Activated CD4-positive, alpha-beta T cell treated with anti-CD3 and anti-CD28 coated beads for 1 hour (primary cell): ENCODE results near the gene HOXD3.

Source experiments
- DNase-seq: peaks from one replicate; pipeline ENCODE4 v3.0.0-alpha.2; 2020

Gene HOXD3

DNA sequence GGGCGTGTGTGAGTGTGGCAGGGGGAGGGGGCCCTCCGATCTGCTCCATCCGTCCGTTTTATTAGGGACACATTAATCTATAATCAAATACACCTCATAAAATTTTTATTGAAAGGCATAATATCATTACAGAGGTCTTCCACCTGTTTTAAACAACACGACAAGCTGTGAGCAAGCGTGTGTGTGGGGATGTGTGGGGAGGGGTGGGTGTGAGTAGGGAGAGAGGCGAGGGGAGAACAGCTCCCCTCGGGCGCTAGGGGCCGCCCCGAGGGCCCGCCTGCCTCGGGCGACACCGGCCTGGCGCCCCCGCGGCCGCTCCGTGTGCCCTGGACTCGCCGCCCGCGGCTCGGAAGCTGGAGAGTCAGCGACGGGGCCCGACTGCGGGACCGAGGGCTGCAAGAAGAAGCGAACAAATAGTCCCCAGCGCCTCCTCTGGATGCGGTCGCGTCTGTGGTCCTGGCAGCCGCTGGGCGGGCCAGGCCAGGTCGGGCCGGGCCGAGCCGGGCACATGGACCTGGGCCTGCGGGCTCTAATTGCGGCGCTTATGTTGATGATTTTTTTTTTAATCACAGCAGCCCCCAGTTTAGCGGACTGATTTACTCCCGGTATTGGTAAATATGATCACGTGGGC is 34.9 kb upstream of the HOXD3 start:
- no peak for DNase-seq

DNA sequence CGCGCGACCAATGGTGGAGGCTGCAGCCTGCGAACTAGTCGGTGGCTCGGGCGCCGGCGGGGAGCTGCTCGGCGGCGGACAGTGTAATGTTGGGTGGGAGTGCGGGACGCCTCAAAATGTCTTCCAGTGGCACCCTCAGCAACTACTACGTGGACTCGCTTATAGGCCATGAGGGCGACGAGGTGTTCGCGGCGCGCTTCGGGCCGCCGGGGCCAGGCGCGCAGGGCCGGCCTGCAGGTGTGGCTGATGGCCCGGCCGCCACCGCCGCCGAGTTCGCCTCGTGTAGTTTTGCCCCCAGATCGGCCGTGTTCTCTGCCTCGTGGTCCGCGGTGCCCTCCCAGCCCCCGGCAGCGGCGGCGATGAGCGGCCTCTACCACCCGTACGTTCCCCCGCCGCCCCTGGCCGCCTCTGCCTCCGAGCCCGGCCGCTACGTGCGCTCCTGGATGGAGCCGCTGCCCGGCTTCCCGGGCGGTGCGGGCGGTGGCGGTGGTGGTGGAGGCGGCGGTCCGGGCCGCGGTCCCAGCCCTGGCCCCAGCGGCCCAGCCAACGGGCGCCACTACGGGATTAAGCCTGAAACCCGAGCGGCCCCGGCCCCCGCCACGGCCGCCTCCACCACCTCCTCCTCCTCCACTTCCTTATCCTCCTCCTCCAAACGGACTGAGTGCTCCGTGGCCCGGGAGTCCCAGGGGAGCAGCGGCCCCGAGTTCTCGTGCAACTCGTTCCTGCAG is 34.3 kb upstream of the HOXD3 start, which contains the start of gene HOXD9:
Gene HOXD9 (plus strand): TSS at position 37 of the 728 bp plus-strand sequence. CDS start 50 bp downstream, at position 87.
- DNase-seq: no peak

DNA sequence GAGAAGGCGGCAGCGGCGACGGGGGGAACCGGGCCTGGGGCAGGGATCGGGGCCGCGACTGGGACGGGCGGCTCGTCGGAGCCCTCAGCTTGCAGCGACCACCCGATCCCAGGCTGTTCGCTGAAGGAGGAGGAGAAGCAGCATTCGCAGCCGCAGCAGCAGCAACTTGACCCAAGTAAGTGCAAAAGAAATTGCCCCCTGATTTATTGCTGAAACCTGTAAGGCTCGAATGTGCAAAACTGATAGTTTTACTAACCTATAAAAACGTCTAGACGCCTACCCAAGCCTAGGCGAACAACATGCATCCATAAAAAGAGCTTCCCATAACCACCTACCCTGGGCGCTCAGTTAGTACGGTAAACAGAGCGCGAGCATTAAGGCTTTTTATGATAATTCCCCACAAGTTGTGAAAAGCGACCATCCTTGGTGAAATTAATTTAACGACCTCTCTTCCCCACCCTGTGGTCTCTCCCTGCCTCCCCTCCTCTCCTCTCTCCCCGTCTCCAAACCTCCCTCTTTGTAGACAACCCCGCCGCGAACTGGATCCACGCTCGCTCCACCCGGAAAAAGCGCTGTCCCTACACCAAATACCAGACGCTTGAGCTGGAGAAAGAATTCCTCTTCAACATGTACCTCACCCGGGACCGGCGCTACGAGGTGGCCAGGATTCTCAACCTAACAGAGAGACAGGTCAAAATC is 33.5 kb upstream of the HOXD3 start:
- DNase-seq: no peak

DNA sequence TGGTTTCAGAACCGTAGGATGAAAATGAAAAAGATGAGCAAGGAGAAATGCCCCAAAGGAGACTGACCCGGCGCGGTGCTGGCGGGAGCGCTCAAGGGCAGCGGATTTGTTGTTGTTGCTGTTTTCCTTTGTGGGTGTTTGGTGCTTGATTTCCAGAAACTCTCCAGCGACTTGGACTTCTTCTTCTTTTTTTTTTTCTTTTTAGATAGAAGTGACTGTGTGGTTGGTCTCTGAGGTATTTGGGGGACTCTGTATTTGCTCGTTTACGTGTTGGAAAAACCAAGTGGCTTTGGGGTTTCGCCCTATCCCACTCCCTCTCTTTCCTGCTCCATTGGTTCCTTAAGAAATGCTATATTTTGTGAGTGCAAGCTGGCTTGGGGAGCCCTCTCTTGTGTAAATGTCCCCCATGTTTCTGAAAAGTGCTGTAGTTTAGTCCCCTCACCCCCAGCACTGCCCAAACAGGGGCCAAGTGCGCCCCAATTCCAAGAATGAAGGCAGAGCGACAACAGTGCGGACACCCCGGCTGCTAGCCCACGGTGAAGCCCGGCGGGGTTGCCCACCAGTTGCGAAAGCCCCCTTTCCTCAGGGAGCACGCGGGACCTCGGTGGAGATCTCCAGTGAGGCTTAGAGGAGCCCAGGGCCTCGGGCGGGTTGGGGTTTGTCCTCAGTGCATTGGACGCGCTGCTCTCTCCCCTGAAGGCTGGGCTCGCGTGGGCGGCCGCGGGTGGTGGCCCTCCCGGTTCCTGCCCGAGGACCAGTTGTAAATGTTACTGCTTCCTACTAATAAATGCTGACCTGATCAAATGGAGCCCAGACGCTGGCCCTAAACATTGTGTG is 32.8 kb upstream of the HOXD3 start:
- DNase-seq: no peak

DNA sequence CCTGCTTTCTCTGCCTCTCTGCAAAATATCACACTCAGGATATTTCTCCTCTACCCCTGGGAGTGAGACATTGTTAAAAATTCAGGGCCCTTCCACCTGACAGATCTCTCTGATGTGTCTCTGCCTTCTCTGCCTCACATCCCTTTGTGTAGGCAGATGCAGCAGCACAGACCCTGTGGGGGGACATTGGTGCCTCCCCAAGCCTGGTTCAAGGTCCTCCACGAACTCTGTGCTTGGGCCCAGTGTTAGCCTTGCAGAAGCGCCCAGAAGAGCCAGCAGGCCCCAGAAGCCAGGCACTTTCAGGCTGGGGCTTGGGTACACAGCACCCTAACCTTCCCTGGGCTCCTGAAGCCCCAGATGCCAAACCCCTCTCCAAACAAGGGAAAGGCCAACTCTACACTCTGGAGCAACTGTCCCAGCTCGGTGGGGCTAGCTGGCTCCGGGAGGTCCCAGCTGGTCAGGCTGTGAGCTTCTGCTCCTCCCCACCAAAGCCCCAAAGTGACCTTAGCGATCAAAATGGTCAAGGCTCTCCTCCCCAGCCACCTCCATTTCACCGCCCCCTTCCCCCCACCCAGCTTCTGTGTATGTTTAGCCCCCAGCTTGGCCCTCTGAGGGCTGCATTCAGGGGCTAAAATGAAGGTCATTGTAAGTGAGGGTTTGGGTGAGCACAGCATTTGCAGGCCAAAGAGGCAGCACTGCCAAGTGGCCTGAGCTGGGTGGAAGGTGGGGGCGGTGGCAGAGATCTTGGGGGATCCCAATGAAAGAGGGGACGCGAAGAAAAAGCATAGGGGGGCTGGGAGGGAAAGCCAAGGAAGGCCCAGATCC is 31.9 kb upstream of the HOXD3 start:
- no peak for DNase-seq

DNA sequence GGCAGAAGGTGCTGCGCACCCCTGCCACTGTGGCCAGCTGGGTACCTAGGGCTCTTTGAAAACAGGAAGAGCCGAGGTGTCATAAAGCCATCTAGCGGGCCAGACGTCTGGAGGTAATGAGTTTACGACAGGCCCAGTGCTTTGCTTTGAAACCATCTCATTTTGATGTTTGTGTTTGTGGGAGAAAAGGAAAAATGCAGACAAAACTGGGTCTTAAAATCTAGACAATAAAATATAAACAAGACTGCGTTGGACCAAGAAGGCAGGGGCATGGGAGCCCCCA is 31.4 kb upstream of the HOXD3 start:
- no peak for DNase-seq

DNA sequence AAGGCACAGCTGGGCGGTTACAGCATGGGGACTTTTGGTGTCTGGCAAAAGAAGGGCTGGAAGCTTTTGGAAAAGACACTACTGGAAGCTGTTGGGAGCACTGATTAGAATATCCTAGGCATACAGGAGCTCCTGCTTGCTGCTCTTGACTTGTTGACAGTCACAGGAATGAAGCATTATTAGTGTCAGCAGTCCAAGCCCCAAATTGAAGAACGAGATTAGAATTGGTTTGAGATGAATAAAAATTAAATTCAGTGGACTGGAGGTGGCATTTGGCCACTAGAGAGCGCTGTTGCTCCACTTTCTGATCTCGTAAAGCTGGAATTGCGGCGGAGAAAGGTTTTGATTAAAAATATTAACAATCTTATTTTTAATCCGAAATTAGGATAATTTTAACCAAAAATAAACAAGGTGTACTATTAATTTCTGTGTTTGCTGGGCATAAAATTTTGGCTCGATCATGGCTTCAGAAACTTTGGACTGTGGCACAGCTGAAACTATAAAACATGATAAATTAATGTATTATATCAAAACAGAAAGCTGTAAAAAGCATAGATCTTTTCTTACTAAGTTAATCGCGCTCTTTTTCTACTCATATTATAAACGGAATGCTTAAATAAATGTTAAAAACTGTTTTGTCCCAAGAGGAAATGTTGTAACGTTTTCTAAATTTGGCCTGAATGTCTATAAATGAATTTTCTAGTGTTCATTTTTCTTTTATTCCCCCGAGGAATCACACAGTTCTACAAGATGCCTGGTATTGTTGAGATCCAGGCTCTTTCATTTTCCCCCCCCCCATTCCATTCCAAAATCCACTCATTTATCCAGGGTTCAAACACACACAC is 30.0 kb upstream of the HOXD3 start:
- peak; percentile 50 for DNase-seq

DNA sequence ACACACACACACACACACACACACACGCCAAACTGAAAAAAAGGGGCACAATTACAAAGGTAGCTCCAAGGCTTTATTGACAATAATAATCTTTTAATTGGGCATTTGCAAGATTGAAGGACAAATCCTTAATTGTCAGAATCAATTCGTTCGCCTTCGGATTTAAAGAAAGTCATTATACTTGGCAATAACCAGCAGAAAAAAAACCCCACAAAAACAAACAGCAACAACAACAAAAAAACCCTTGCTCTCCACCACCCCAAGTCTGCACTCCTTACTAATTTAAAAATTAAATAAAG is 29.4 kb upstream of the HOXD3 start:
- no peak for DNase-seq

DNA sequence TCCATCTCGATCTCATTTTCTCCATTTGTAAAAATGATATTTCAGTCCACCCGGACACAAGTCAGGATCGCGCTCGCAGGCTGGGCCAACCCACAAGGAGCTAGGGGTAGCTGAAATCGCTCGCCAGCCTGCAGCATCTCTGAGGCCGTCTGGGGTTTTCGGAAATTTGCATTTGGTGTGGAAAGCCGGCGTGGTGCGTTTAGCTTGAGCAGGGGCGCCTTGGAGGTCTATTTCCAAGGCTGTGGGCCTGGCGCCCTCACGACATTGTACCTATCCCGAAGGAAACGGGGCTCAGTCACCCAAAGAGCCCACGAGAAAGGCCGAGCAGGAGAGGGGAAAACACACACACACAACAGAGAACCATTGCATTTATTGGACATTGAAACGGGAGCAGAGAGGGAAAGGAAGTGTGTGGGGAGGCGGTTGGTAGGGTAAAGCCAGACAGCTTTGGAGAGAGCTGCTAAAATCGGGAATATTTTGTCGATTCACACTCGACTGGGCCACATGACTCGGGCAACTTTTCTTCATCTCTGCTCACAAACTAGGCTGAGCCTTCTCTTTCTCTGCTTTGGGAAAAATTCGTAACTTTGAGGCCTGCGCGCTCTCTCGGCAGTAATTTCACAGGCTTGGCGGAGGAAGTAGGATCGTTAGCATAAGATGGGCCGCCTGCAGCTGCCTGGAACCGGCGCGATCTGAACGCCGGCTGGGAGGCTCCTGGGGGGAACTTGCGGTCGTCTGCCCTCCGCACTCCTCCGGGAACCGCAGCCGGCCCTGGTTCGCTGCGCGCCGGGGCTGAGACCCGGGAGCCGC is 28.7 kb upstream of the HOXD3 start:
- DNase-seq: no peak

DNA sequence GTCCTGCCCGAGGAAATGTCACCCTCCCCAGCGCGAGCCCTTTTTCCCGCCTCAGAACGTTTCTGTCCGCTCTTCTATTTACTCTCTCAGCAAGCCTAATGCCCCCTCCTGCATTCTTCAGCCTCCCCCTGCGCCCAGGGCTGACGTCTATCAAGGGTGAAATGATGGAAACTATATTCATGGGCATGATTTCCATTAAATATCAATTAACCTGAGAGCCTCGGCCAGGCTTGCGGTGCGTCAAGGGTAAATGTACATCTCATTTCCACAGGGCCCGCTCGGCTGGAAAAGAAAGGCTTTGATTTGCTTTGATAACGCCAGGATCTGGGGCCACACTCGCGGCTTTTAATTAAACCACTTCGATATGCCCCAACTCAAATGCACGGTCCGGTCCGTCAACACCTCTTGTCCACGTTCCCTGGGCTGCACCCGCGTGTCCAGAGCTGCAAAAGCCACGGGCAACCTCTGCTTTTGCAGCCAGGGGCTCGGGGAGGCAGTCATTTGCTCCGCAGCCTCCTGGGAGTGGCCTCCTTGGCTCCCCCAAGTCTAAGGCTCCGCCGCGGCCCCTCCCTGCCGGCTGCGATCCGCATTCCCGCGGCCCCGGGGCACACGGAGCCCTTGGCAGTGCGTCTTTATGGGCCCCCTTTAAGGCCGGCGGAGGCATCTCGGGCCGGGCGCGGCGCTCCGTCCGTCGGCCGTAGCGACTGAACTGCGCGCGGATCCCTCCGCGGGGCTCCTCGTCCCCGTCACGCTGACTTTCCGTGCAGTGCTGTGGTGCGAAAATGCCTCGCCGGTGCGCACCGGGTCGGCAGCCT is 27.9 kb upstream of the HOXD3 start, which contains the start of gene HOXD8:
Gene HOXD8 (plus strand): TSS at position 724 of the 815 bp plus-strand sequence. CDS start 662 bp downstream, outside the sequence.
- DNase-seq: no peak

DNA sequence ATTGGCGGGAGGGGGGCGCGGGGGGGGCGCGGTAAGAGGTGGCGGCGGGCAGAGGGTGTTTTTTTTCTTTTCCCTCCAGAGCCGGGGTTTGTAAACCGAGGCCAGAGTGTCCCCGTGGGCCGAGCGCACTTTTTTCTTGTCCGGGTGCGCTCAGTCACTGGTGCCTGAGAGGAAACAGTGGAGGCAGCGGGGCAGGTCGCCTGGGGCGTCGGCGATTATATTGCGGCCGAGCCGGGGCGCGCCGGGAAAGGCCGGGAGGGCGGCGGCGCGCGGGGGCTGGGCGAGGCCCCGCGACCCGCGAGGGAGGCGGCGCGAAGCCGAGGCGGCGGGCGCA is 27.3 kb upstream of the HOXD3 start:
- DNase-seq: no peak

DNA sequence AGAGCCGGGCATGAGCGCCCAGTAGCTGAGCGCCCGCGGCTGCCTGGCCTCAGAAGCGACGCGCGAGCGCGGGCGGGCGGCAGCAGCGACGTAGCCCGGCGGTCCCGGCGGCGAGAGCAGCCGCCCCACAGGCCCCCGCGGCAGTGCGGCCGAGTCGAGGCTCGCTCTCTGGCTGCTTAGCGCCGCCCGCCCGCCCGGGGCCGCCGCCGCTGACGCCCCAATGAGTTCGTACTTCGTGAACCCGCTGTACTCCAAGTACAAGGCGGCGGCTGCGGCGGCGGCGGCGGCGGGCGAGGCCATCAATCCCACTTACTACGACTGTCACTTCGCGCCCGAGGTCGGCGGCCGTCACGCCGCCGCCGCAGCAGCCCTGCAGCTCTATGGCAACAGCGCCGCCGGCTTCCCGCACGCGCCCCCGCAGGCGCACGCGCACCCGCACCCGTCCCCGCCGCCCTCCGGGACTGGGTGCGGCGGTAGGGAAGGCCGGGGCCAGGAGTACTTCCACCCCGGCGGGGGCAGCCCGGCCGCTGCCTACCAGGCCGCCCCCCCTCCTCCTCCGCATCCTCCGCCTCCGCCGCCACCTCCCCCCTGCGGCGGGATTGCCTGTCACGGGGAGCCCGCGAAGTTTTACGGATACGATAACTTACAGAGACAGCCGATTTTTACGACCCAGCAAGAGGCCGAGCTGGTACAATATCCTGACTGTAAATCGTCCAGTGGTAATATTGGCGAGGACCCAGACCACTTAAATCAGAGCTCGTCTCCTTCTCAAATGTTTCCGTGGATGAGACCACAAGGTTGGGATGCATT is 26.8 kb upstream of the HOXD3 start:
- no peak for DNase-seq

DNA sequence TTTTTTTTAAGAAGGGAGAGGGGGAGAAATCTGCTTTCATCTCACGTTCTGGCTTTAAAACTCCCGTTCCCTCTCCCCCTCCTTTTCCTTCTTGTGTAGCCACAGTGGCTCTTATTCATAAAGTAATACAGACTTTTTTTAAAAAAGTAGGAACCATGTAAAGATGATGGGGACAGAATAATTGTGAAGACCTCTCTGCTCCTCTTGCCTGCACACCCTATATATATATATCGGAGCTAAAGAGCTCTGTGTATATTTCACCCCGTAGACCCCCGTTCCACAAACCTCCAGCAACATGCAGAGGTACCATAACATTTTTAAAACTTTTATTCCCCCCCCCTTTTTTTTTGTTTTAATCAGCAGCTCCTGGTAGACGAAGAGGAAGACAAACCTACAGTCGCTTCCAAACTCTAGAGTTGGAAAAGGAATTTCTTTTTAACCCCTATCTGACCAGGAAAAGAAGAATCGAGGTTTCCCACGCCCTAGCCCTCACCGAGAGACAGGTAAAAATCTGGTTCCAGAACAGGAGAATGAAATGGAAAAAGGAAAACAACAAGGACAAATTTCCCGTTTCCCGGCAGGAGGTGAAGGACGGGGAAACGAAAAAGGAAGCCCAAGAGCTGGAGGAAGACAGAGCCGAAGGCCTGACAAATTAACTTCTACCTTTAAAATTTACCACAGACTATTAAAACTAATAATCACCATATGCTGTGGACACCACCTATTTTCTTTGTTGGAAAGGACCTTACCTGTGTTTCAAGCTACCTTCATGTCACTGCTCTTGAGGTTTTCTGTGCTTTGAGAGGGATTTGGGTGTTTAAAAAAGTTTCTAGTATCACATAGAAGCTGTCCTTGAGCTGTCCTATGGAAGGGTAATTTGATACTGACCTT is 25.9 kb upstream of the HOXD3 start:
- no peak for DNase-seq

DNA sequence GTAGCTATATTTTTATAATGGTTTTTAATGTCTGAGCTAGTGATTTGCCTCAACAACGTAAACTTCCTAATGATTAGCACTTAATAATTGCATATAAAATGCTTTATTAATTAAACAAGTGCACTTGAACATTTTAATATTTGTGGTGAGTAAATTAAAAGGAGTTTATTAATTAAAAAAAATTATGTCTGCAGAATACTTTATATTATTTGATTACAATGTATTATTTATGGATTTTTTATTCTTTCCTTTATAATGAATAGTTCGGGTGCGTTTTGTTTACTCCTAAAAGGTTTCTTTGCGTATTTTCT is 25.3 kb upstream of the HOXD3 start:
- no peak for DNase-seq

DNA sequence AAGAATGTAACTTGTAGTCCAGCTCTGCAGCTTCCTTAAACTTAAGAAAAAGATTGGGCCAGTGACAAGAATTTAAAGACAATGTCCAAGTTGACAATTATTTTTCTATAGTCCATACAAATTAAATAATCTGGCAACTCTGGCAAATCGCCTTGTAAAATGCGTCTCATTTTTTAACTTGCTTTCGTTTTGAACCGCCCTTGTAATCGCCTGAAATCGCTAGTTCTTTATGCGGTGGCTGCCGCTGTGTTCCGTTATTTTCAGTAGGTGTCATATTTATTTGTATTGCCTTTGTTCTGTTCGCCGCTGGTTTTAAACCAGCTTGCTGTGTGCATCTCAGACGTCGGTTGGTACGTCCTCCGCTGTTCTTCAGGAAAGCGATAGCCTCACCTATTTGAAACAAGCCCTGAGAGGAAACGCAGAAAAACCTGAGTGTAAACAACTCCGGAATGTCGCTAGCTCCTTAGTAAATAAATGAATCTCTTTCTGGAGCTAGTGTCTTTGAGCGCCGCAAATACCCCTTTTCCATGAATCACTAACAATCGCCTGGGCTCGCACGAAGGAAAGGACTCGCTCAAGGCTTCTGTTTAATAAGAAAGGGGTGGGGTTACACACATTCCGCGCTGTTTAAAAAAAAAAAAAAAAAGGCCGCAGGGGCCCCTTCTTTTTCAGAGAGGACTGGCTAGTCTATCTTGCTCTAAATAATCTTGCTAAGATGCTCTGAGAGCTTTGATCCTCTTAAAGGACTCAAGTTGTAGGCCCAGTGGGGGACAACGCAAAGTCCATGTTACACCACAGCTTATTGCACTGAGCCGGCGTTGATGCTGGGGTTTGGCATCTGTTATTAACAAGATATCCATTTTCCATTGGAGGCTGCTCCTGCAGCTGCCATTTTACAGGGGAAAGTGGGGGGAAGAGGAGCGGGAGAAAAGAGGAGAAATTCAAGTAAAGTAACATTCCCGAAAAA is 24.6 kb upstream of the HOXD3 start:
- no peak for DNase-seq

DNA sequence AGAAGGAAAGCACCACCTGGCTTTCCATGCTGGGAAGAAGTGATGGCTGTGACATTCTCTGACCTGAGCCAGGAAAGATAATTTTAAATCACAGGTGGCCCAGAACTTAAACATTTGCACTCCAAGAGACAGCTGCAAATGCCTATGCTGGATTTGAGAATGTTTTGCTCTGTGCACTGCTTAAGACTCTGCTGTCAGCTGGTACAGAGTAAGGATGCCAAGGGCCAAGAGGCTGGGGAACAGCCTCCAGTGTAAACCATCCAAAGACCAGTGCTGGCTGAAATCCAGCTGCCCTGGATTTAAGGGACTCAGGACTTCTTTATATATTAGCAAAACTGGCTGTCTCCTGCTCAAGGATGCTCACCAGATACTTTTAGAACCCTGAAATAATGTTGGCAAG is 23.7 kb upstream of the HOXD3 start:
- DNase-seq: no peak

DNA sequence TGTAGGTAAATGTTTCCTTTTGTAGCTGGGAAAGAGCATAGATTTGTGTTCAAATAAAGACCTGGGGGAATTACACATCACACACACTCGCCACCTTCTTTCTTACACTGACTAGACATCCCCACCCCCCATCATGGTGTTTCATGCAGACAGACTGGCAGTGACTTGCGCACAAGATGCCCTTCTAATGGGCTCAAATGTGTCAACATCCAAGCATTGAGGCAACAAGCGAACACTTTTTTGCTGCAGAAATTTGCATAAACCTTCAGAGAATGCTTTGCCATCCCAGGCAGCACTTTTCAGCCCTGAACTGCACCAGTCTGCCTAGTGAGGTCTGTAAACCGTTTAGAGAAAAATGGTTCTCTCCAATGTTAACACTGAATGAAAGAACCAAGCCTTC is 23.1 kb upstream of the HOXD3 start:
- no peak for DNase-seq
